ENCODE results near the gene C20orf202.

GRCh38 chr20:1197801-1198200, 5.5 kb upstream of the C20orf202 start:
- TF ChIP-seq MAFF (IDR thresholded peaks at IDR 0.05; ENCODE audit: low read length) (no peak), ZFP30 (CRISPR knock-in tag; IDR thresholded peaks at IDR 0.05; ENCODE audit: borderline replicate concordance) (no peak), SAFB (IDR thresholded peaks at IDR 0.05; ENCODE audit: borderline replicate concordance, low read depth, low read length) (no peak), REST (IDR thresholded peaks at IDR 0.05; ENCODE audit: borderline replicate concordance) (no peak), REST (CRISPR knock-in tag; IDR thresholded peaks at IDR 0.05; ENCODE audit: low read depth) (no peak), SRSF1 (IDR thresholded peaks at IDR 0.05; ENCODE audit: low read depth, low read length) (no peak), ZNF274 (IDR thresholded peaks at IDR 0.05; ENCODE audit: borderline replicate concordance, low read depth, low read length) (no peak)
- TF ChIP-seq, protein P1, sequence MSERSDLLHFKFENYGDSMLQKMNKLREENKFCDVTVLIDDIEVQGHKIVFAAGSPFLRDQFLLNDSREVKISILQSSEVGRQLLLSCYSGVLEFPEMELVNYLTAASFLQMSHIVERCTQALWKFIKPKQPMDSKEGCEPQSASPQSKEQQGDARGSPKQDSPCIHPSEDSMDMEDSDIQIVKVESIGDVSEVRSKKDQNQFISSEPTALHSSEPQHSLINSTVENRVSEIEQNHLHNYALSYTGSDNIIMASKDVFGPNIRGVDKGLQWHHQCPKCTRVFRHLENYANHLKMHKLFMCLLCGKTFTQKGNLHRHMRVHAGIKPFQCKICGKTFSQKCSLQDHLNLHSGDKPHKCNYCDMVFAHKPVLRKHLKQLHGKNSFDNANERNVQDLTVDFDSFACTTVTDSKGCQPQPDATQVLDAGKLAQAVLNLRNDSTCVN (CRISPR knock-in tag; IDR thresholded peaks at IDR 0.05) = no peak
- TF ChIP-seq, protein P2, sequence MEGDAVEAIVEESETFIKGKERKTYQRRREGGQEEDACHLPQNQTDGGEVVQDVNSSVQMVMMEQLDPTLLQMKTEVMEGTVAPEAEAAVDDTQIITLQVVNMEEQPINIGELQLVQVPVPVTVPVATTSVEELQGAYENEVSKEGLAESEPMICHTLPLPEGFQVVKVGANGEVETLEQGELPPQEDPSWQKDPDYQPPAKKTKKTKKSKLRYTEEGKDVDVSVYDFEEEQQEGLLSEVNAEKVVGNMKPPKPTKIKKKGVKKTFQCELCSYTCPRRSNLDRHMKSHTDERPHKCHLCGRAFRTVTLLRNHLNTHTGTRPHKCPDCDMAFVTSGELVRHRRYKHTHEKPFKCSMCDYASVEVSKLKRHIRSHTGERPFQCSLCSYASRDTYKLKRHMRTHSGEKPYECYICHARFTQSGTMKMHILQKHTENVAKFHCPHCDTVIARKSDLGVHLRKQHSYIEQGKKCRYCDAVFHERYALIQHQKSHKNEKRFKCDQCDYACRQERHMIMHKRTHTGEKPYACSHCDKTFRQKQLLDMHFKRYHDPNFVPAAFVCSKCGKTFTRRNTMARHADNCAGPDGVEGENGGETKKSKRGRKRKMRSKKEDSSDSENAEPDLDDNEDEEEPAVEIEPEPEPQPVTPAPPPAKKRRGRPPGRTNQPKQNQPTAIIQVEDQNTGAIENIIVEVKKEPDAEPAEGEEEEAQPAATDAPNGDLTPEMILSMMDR (IDR thresholded peaks at IDR 0.05 in 2 of 3, conservative IDR thresholded peaks at IDR 0.05 in 1 of 3; ENCODE audit: insufficient read depth in 2 of 3, low read depth in 1 of 3, low read length in 3 of 3) = no peak
